Suprapubic skin (tissue), 4 donors: ENCODE data around the gene SETX. TPM values are rescaled to one million over a fixed set of nuclear protein-coding genes. Genes with fewer than 3 reads are reported as not detected.

Source experiments
- DNase-seq, 2 donors: peaks; one replicate each; pipeline ENCODE4 v3.0.0-alpha.2; 2019; ENCODE audit warnings: low spot score in 2 of 2
- H3K27ac ChIP-seq: fragments of 200-600 bp; sonication (generic); one replicate; pipeline ENCODE4 v1.5.1; 2019
- H3K27me3 ChIP-seq: fragments of 200-600 bp; sonication (generic); one replicate; pipeline ENCODE4 v1.5.1; 2019
- H3K36me3 ChIP-seq: fragments of 200-600 bp; sonication (generic); one replicate; pipeline ENCODE4 v1.5.1; 2019
- H3K4me1 ChIP-seq: fragments of 200-600 bp; sonication (generic); one replicate; pipeline ENCODE4 v1.5.1; 2019
- H3K4me3 ChIP-seq: fragments of 200-600 bp; sonication (generic); one replicate; pipeline ENCODE4 v1.5.1; 2019; ENCODE audit warnings: mild to moderate bottlenecking
- H3K9me3 ChIP-seq: fragments of 200-600 bp; sonication (generic); one replicate; pipeline ENCODE4 v1.5.1; 2019
- EP300 ChIP-seq: sonication (generic); formaldehyde crosslinking; IDR thresholded peaks from one replicate; pipeline ENCODE4 v1.6.1; 2017; ENCODE audit warnings: antibody characterized with exemption
- POLR2A ChIP-seq, 2 donors: fragments of 450-650 bp; IDR thresholded peaks; one replicate each; pipeline ENCODE4 v1.6.1; 2017; ENCODE audit warnings: antibody characterized with exemption in 2 of 2, mild to moderate bottlenecking in 2 of 2, moderate library complexity in 2 of 2
- POLR2AphosphoS5 ChIP-seq, 3 donors: sonication (generic); formaldehyde crosslinking; IDR thresholded peaks; one replicate each; pipeline ENCODE4 v1.6.1; 2017; ENCODE audit warnings: antibody characterized with exemption in 3 of 3
- WGBS: methylation state at CpG from one replicate; pipeline ENCODE4 v1.1.5; 2018; 5-methylcytosine and 5-hydroxymethylcytosine counted together
- total RNA-seq, 4 donors: library from RNA; depleted of rRNA; stranded (reverse); fragments of >200 nt; gene quantifications; one replicate each; pipeline ENCODE4 v1.1.0, GENCODE V29; 2016
- TF ChIP-seq, protein P1 (sequence below), 2 donors: fragments of 200-600 bp in 1 of 2; fragments of 450-650 bp in 1 of 2; sonication (generic) in 1 of 2; IDR thresholded peaks; one replicate each; pipeline ENCODE4 v1.5.1; 2016 to 2019; ENCODE audit warnings: antibody characterized with exemption in 2 of 2, mild to moderate bottlenecking in 1 of 2, moderate library complexity in 1 of 2

Gene SETX
- total RNA-seq, 4 donors from 2014 or later = 28.8 to 67.9 (median 39.7) TPM

DNA sequence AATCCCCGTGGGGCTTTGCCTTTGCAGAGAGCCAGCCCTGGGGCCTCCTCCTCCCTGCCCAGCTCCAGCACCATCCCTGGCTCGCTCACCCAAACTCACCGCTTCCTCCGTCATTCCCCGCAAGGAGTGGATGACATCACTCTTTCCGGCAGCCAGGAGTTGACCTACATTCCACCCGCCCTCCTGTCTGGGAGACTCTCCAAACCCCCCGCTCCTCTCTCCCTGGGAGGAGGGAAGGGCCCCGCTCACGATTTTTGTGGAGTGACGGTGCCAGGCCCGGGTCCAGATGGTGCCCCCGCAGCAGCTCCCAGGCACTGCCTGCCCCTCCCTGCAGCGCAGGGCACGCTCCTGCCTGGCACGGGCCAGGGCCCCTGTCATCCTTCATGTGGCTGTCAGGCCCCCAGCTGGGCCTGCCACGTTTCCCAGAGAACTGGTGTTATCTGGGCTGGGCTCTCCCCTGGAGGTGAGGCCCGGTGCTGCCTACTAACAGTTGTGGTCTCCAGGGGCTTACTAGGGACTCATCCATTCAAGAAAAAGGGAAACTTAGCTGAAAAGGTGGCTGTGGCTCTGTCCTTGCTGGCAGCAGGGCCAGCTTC, 140.7 kb downstream of the SETX start:
- no peak for DNase-seq
- no peak overlapping the region for H3K4me3 ChIP-seq
- H3K4me1 ChIP-seq = peaks cover 10% of the 10 kb centered on the region
- WGBS = 10% methylated on average over 12 of the region's 18 CpGs
- TF ChIP-seq EP300 (no peak), POLR2AphosphoS5 (IDR thresholded peaks at IDR 0.05) (no peak), POLR2A (IDR thresholded peaks at IDR 0.05) (no peak)
- TF ChIP-seq, protein P1, sequence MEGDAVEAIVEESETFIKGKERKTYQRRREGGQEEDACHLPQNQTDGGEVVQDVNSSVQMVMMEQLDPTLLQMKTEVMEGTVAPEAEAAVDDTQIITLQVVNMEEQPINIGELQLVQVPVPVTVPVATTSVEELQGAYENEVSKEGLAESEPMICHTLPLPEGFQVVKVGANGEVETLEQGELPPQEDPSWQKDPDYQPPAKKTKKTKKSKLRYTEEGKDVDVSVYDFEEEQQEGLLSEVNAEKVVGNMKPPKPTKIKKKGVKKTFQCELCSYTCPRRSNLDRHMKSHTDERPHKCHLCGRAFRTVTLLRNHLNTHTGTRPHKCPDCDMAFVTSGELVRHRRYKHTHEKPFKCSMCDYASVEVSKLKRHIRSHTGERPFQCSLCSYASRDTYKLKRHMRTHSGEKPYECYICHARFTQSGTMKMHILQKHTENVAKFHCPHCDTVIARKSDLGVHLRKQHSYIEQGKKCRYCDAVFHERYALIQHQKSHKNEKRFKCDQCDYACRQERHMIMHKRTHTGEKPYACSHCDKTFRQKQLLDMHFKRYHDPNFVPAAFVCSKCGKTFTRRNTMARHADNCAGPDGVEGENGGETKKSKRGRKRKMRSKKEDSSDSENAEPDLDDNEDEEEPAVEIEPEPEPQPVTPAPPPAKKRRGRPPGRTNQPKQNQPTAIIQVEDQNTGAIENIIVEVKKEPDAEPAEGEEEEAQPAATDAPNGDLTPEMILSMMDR (IDR thresholded peaks at IDR 0.05) = no peak
- no peaks in the 10 kb centered on the region for H3K36me3 ChIP-seq
- H3K27me3 ChIP-seq = peaks cover 4% of the 10 kb centered on the region
- H3K9me3 ChIP-seq = no peaks in the 10 kb centered on the region
- no peak overlapping the region for H3K27ac ChIP-seq

DNA sequence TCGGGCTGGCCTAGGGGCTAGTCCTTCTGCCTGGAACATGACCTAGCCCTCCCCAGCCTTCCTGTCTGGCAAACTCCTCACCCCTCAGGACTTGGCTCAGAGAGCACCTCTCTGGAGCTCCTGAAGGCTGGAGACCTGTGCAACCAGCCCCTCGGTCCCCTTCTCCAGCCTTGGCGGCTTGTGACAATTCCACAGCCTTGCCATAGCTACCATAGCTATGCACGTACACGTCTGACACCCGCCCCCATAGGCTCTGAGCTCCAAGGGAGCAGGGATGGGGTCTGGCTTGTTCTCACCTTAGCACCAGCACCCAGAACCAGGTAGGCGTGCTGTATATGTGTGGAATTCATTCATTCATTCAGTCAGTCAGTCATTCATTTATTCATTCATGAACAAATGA, 143.2 kb downstream of the SETX start:
- H3K27me3 ChIP-seq = peaks cover 4% of the 10 kb centered on the region
- DNase-seq = no peak
- WGBS = 95% methylated on average over 7 of the region's 7 CpGs
- peaks cover 7% of the 10 kb centered on the region for H3K4me1 ChIP-seq
- H3K27ac ChIP-seq = no peak overlapping the region
- TF ChIP-seq POLR2A (IDR thresholded peaks at IDR 0.05) (no peak), POLR2AphosphoS5 (IDR thresholded peaks at IDR 0.05) (no peak), EP300 (no peak)
- TF ChIP-seq, protein P1 (IDR thresholded peaks at IDR 0.05) = no peak
- no peaks in the 10 kb centered on the region for H3K36me3 ChIP-seq
- no peak overlapping the region for H3K4me3 ChIP-seq
- H3K9me3 ChIP-seq = no peaks in the 10 kb centered on the region

Other genes starting within 250 kb of the SETX start
- gene NTNG2, start 192.9 kb downstream of the SETX start, total RNA-seq = under 1 TPM; 0.08 to 0.80 (median 0.37) TPM
- gene TTF1, start 51.9 kb upstream of the SETX start, total RNA-seq = 10 to 100 TPM in 1 of 4 donors, 1 to 10 TPM in 3; 7.7 to 19.7 (median 9.1) TPM
- gene CFAP77, start 55.2 kb upstream of the SETX start, total RNA-seq = 1 to 10 TPM in 1 of 4 donors, not detected in 3; 1.0 TPM
- gene BARHL1, start 227.6 kb upstream of the SETX start, total RNA-seq = not detected